ENCODE results near the gene C9orf43. TPM values are rescaled to one million over a fixed set of nuclear protein-coding genes. Genes with fewer than 3 reads are reported as not detected.
"Not testable (repeated sequence)": the region's sequence is repeated elsewhere in the genome, so short reads cannot be mapped to it uniquely, and the experiment has no call there.

The C9orf43 gene
- total RNA-seq, 1 donor from 2014 or later = 0.62 TPM

DNA sequence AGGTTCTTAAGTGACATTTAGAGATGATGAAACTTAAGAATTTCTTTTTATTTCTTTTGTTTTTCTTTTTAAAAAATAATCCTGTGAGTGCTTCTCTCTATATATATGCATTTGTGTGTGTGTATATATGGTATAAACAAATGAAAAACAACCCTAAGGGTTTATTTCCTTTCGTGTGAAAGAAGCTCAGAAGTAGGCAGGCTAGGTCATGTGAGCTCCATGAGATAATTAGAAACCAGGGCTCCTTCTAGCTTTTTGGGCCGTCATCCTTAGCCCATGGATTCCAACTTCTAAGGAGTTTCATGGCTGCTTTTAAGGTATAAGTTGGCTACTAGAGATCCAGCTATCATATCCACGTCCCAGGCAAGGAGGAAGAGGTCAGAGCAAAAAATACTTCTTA, 11.2 kb downstream of the C9orf43 start:
- DNase-seq (ENCODE audit: low spot score) = no peak

DNA sequence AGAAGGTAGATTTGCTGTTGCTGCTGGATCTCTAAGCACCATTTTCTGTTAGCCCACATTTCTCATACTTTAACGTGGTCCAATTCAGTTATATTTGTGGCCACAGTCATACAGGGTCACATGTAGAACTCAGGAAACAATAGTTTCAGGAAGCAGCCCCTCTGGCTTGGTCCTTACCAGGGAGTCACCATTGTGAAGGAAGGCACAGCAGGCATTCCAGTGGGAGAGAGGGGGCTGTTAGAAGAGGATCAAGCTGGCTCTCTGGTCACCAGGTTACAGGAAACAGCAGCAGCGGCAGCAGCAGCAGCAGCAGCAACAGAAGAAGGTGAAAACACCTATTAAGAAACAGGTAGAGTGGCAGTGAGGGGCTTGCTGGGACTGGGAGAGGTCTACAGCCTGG, 14.5 kb downstream of the C9orf43 start:
- no peak for DNase-seq (ENCODE audit: low spot score)

DNA sequence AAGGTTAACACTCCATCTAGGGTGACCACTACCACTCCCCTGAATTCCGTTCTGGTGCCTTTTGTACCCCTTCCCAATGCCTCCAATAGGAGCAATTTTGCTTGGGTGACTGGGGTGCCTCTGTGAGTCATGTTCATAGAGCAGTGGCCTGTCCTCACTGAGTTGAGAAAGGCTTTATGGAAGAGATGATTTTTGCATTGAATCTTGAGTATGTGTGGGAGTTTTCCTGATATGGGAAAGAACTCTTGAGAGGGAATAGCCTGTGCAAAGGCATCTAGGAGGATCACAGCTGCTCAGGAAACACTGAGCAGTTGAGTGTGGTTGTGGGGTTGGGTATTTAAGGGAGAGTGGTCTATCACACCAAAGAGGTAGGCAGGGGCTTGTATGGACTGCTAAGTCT, 16.2 kb downstream of the C9orf43 start:
- DNase-seq (ENCODE audit: low spot score) = no peak

DNA sequence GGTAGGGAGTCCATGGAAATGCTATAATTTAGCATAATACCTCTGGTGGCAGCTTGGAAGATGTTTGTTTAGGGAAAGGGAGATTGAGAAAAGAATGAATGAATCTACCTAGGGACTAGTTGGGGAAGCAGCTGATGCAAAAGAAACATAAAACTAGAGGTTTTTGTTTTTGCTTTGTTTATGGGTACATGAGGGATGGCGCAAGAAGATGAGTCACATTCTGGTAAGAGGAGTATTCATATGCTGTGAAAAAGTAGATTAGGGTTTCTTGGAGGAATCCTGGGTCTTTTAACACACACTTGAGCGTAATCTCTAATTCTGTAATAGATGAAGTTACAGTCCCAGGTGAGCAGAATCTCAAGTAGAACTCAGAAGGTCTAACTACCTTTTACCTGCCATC, 17.1 kb downstream of the C9orf43 start:
- no peak for DNase-seq (ENCODE audit: low spot score)

DNA sequence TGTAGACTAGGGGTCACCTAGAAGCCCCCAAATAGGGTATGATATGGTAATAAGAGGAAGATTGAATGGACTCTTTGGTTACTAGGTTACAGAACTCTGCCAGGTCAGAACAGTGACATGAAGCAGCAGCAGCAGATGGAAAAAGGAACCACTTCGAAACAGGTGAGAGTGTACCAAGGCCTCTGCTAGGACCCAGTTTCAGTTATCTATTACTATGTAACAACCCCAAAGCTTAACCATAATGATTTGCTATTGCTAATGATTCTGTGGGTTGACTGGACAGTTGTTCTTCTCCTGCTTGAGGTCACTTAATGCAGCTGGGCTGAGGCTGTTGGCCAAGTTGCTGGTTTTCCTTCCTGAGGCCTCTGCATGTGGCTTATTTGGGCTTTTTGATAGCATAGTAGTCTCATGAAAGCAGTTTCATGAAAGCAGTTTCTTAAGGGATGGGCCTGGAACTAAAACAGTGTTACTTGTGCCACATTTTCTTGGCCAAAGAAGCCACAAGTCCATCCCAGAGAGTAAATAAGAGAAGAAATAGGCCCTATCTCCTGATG, 17.6 kb downstream of the C9orf43 start:
- DNase-seq (ENCODE audit: low spot score) = no peak

DNA sequence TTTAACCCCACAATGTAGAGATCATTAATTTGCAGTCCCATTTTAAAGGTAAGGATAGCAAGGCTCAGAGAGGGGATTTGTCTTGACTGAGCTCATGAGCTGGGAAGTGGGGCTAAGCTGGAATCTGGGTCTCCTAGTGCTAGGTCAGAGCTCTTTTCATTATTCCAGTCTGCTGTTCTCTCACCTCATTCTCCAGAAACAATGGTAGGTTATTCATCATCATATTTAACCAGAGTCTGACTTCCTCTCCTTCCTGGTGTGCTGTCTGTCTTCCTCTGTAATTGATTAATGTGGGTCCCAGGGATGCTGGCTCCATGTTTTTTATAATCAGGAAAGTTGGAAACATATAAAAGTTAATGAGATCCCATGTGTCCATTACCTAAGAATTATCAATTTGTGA, 20.6 kb downstream of the C9orf43 start:
- no peak for DNase-seq (ENCODE audit: low spot score)

DNA sequence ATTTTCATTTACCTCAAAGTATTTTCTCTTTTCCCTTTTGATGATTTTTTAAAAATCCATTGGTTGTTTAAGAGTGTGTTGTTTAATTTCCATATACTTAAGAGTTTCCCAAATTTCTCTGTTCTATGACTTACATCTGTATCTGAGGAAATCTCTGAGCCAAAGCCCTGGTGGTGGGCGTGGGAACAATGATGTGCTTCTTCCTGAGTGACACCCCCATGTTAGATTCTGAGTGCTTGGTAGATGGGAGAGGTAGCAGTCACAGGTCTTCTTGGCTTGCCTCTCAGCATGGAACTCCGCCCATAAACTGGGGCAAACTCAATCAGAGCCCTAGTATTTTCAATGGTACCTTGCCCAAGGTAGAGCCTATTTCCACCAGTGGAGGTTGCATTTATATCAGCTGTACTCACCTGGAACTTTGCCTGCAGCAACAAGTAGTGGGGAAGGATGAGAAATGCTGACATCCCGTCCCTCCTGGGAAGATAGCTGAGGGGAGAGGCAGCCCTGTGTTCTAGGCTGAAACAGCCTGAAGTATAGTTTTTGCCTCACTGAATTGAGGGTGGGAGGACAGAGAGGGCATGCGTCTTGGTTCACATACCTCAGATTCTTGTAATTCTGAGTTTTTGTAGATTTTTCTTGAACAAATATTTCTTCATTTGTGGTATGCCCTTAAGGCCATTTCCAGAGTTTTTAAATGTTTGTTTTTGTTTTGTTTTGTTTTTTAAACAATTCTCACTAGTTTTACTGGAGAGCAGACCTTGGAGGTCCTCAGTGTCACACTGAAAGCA, 26.4 kb downstream of the C9orf43 start:
- DNase-seq (ENCODE audit: low spot score) = no peak

DNA sequence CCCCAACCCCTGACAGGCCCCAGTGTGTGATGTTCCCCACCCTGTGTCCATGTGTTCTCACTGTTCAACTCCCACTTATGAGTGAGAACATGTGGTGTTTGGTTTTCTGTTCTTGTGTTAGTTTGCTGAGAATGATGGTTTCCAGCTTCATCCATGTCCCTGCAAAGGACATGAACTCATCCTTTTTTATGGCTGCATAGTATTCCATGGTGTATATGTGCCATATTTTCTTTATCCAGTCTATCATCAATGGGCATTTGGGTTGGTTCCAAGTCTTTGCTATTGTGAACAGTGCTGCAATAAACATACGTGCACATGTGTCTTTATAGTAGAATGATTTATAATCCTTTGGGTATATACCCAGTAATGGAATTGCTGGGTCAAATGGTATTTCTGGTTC, 27.2 kb downstream of the C9orf43 start:
- not testable (repeated sequence) for DNase-seq (ENCODE audit: low spot score)

DNA sequence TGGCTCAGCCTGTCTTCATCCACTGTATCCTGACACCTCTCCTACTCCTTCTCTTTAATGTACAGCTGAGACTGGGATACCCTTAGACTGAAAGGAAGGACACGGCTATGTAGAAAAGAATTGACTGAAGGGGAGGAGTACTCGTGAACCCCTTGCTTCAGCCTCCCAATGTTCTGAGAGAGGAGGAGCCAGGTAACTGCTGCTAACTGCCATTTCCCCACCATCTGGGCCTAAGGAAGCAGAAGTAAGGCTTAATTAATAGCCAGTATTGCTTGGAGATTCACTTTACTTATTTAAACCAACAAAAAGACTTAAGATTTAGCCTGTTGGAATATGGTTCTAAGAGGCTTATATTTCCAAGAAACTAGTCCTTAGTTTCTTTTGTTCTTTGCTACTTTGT, 34.2 kb downstream of the C9orf43 start:
- DNase-seq (ENCODE audit: low spot score) = no peak

DNA sequence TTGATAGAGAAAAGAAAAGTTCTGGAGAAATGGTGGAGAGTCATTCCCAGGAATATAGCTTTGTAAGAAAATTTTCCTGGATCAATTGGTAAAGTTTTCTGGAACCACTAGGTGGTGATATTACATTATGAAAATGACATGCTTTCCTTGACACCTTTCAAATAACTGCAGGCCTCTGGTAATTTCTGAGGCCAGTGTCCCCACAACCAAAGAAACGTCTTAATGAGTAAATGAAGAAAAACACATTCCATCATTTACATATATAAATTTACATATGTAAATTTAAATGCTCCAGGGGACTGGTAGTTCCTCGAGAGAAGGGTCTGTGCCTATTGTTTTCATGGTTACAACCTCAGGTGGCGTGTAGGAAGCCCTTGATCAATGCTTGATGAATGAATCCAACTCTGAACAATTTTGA, 35.8 kb downstream of the C9orf43 start:
- peak; percentile 29 for DNase-seq (ENCODE audit: low spot score)

DNA sequence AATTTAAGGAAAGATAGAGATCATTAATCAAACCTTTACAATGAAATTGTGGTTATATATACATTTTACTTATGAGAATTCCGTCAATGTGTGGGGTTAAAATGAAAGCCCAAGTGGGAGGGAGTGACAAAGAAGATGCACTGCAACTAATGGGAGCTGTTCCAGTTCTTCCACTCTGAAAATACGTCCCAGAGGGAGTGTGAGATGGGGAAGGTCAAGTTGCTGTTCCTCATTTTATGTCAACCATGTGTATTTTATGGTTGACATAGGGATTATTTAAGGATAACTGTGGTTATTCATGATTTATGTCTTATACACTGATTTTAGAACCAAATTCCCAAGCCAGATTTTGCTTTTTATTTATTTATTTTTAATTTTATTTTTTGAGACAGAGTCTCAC, 38.8 kb downstream of the C9orf43 start:
- no peak for DNase-seq (ENCODE audit: low spot score)

DNA sequence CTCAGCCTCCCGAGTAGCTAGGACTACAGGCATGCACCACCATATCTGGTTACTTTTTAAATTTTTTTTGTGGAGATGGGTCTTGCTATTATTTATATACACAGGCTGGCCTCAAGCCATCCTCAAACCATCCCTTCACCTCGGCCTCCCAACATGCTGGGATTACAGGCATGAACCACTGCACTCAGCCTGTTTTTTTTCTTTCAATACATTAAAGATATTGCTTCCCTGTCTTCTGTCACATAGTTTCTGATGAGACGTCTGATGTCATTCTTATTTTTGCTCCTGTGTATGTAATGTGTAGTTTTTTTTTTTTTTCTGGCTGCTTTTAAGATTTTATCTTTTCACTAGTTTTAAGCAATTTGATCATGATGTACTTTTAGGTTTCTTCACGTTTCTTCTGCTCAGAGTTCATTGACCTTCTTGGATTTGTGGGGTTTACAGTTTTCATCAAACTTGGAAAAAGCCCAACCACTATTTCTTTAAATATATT, 41.6 kb downstream of the C9orf43 start:
- DNase-seq (ENCODE audit: low spot score) = no peak

DNA sequence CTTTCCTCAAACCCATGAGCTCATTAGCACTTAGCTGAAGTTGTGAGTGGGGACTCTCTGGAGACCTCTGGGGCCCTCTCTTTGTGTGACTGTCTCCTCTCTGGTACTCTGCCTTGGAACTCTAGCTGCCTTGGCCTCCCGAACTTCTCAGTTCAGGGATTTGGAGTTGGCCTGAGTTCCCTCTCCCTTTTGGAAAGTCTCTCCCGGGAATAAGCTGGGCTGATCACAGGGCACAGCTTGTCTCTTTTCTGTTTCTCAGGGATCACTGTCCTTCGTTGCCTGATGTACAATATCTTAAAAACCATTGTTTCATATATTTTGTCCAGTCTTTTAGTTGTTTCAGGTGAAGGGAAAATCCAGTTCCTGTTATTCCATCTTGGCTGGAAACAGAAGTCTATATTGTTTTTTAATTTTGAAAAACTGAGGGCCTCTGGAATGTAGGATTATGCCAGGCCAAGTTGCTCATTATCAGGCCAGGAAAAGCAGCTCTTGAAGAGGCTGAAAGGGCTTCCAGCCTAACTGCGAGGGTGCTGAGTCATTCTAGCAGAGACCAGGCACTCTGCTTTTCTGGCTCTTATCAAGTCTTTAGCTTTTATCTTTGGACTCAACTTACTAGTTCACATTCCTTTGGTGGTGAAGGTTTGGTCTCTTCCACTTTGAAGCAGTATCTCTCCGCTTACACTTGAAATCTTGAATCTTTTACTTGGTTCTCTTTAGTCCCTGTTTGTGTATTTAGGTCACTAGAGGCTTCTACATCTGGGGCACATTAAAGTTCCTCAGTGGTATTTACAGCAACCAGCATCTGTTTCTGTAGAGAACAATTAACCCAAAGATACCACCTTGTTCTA, 44.6 kb downstream of the C9orf43 start:
- peak; percentile 57 for DNase-seq (ENCODE audit: low spot score)

DNA sequence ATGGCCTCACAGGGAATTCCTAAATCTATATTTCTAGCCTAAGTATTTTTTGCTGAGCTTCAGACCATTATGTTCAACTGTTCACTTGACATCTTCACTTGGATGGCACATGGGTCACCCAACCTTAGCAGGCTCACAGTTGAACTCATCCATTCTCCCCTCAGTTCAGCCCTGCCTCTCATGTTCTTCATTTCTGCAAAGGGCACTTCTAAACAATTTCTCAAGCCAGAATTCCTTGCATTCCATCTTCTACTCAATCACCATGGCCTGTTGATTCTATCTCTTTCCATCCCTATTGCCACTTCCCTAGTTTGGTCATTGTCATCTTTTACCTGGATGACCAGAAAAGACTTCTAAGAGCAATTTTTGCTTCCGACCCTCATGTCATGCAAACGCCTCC, 45.7 kb downstream of the C9orf43 start:
- no peak for DNase-seq (ENCODE audit: low spot score)

DNA sequence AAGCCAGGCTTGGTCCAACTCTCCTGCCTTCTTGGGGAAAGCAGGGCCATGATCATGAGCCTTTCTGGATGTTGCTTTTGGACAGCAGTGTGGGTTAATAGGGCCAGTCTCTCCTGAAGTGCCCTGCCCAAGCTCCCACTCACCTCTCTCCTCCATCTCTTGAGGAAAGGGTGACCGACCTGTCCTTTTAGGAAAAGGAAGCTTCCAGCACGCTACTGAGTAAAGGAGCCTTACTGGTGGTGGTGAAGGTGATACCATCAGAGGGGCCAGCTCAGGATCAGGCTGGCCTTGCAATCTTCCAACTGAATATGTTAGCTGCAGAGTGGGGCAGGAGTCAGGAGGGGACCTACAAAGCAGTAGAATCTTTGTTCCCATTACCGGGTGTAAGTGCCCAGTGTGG, 50.7 kb downstream of the C9orf43 start:
- no peak for DNase-seq (ENCODE audit: low spot score)

DNA sequence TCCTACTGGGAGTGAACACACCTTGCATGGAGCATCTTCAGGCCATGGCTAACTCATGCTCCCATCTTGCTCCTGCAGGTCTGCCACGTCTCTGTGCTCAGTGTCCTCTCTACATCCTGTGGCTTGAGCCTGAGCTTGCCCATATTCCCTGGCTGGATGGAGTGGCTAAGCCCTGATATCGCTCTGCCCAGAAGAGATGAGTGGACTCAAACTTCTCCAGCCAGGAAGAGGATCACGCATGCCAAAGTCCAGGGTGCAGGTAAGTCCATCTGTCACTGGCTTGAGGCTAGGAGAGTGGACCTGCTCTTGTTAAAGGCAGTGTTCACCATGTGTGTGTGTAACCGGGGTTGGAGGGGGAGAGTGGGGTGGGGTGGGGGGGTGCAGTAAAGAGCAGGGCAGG, 51.4 kb downstream of the C9orf43 start:
- DNase-seq (ENCODE audit: low spot score) = no peak

DNA sequence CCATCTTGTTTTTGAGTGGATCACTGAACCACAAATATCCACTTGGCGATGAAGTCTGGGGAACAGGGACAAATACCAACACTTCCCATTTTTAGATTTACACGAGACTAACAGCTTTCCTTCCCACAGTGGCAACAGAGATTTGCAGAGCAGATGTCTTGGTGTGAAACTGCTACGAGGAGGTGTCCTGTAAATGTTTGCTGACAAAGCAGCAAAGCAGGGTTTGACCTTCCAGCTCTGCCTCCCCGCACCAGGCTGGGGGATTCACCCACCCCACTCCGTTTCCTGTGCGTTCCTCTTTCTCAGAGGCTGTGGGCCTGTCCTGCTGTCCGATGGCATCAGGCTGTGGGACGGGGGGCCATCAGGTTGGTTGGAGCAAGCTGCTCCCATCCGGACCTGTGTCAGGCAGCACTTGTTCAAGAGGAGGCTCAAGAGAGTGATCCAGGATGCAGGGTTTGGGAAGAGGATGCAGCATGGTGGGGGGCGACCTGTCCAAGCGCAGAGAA, 52.3 kb downstream of the C9orf43 start:
- DNase-seq (ENCODE audit: low spot score) = no peak

DNA sequence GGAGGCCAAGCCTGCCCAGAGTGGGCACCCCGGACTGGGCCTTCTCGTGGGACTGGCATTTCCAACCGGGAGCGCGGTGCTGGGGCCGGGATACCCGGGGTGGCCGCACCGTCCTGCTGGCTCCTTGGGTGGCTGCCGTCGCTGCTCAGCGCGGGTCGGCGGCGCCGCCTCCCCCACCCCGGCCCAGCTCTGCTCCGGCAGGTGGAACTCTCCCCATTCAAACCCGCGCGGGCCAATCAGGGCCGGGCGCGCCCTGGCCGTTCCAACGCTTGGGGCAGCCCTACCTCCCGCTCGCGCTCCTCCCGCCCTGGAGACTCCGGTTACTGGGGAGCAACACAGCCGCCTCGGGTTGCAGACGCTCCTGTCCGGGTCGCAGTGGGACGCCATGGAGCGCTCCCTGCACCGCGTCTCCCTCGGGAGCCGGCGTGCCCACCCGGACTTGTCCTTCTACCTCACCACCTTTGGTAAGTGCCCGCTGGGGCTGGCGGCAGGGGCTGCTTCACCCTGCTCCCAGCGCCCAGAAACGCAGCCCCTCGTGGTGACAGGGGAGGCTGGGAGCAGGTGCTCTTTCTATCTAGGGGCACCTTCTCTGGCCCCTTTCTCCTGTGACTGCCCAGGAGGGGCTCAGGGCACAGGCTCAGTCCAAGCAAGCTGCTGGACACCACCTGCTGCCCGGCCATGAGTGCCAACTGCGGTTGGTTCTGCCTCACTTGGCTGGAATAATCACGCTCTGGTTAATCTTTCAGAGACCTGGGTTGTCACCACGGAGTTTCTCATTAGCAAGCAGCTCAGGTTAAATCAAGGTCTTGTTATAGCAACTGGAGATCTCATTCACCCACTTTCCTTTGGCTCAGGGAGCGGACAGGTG, 53.1 kb downstream of the C9orf43 start, which contains the start of gene RGS3:
RGS3 (plus strand) TSS at position 310 of the 868 bp plus-strand sequence; CDS start at position 386, 76 bp downstream.
- DNase-seq (ENCODE audit: low spot score) = no peak

DNA sequence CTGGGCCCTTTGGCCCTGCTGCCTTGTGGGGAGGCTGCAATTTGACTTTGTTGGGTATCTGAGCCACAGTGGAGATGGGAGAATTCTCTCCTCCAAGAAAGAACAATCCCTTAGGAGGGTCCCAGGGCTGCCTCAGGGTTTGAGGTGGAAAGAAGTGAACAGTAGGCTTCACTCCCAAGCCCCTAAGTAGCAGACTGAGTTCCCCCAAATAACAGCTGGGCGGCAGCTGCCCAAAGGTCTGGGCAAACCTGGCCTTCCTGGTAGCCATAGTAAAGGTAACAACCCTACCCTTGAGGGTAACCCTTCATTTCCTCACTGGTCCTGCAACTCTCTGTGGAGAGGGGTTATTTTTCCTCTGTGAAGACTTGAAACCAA, 53.7 kb downstream of the C9orf43 start:
- DNase-seq (ENCODE audit: low spot score) = no peak

DNA sequence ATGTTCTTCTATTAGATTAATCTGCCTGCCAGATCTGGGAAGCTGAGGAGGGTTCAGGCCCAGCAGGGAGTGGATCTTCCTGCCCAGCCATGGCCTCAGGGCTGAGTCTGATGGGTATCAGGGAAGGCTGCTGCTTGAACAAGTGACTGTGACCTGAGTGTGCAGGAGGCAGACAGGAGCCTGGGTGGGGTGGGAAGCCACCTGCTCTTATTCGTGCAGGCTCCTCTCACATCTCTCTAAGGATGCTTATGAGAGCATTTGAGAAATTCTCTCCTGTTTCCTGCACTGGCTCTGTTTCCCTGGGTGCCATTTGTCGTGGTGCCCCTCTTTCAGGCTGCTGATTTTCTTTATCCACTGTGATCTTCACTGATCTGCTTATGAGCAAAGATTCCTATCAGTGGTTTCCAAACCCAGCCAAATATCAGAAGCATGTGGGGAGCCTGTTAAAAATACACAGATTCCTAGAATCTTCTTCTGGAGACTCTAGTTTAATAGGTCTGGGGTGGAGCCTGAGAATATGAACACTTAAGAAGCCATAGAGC, 55.1 kb downstream of the C9orf43 start:
- DNase-seq (ENCODE audit: low spot score) = peak; percentile 34

DNA sequence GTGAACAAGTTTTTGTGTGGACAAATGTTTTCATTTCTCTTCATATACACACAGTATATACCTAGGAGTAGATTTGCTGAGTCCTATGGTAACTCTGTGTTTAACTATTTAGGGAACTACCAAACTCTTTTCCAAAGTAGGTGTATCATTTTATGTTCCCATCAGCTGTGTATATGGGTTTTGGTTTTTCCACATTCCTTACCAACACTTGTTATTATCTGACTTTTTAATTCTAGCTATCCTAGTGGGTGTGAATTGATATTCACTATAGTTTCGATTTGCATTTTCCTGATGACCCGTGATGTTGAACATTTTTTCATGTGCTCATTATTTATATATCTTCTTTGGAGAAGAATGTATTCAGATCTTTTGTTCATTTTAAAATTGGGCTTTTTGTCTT, 56.6 kb downstream of the C9orf43 start:
- DNase-seq (ENCODE audit: low spot score) = no peak

All from ureter (tissue), 1 donor.